Gastroesophageal sphincter (tissue), 2 donors: ENCODE data around the gene HAO1.

Experiments
- EP300 ChIP-seq: sonication (generic); formaldehyde crosslinking; IDR thresholded peaks from one replicate; pipeline ENCODE4 v1.6.1; 2017; ENCODE audit warnings: antibody characterized with exemption, mild to moderate bottlenecking
- POLR2AphosphoS5 ChIP-seq: sonication (generic); formaldehyde crosslinking; IDR thresholded peaks from one replicate; pipeline ENCODE4 v1.6.1; 2017; ENCODE audit warnings: antibody characterized with exemption

- TF ChIP-seq EP300 (no peak), POLR2AphosphoS5 (no peak)
Measured at GRCh38 chr20:7980332-7981046, 40.2 kb upstream of the HAO1 start.
